ENCODE results near the gene GTSE1. TPM values are rescaled to one million over a fixed set of nuclear protein-coding genes. Genes with fewer than 3 reads are reported as not detected.

The GTSE1 gene
- total RNA-seq, 1 experiment from 2014 or later, result 64.6 TPM

DNA sequence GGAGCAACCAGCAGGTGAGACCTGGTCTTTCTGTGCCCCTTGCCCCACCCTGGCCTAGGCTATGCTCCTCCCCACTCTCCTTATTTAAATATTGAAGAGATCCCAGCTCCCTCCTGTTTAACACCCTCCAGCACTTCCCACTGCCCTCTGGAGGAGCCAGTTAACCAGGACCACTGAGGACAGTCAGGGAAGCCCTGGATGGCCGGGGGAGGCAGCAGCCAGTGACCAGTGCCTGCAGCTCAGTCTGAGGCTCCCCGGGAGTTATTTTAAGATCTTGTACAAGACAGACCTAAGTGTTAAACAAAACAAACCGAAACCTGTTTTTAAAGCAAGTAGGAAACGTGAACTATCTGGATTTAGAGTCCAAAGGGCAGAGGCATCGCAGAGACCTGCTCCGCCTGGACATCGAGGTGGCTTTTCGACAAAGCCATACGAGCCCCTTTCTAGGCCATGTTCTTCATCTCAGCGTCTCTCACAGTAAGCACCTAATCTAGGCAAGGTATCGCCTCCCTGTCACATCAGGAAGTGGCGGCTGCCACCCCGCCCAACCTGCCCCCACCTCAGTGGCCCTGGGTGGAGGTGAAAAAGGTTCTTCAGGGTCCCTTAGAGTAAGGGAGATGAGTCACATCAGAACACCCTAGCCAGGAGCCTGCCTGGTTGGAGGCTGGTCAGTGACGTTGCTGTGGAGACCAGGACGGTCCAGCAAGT lies 74.1 kb downstream of the GTSE1 start:
- intact Hi-C loops (cut with micrococcal nuclease; ENCODE audit: unreplicated experiment), result no loop called here

DNA sequence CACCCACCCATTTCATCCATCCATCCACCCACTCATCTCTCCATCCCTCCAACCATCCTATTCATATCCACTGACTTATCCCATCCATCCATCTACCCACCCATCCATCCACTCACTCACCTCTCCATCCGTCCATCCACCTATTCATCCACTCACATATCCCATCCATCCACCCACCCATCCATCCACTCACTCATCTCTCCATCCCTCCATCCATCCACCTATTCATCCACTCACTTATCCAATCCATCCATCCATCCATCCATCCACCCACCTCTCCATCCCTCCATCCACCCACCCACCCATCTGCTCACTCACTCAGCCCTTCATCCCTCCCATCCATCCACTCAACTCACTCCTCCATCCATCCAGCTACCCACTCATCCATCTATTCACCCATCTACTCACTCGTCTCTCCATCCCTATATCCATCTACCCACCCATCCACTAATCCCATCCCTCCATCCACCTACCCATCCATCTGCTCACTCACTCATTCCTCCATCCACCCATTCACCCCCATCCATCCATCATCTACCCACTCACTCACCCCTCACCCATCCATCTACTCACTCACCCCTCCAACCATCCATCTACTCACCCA lies 75.1 kb downstream of the GTSE1 start:
- H3K4me2 ChIP-seq, result no peak overlapping the region
- H3K4me1 ChIP-seq (replicated peaks; ENCODE audit: insufficient read depth), result peaks cover 29% of the 10 kb centered on the region
- H3K9me2 ChIP-seq (ENCODE audit: insufficient read depth), result no peaks in the 10 kb centered on the region
- H3F3A ChIP-seq (ENCODE audit: insufficient read depth, low read depth), result peaks cover 18% of the 10 kb centered on the region
- no peaks in the 10 kb centered on the region for H3K27me3 ChIP-seq (ENCODE audit: insufficient read depth, low read depth)
- no peak overlapping the region for H3K27ac ChIP-seq
- DNase-seq, result no peak
- no TSS peak for BruUV-seq (replicated peaks)
- TF ChIP-seq EZH2 (IDR thresholded peaks at IDR 0.05; ENCODE audit: low read depth) (no peak), CTCF (conservative IDR thresholded peaks at IDR 0.05) (no peak)
- no peak overlapping the region for H2AFZ ChIP-seq
- intact Hi-C loops (cut with micrococcal nuclease; ENCODE audit: unreplicated experiment), result no loop called here
- ChIA-PET CTCF (no interaction called here), POLR2A (ENCODE audit: unreplicated experiment) (no interaction called here)
- no peak overlapping the region for H3K4me3 ChIP-seq
- H3K79me2 ChIP-seq (ENCODE audit: low read depth), result peaks cover 6% of the 10 kb centered on the region; the same call in 1 of the 2 replicates
- H4K20me1 ChIP-seq (ENCODE audit: insufficient read depth), result no peaks in the 10 kb centered on the region
- peaks cover 10% of the 10 kb centered on the region for H3K36me3 ChIP-seq (ENCODE audit: low read depth)
- H3K9me3 ChIP-seq (ENCODE audit: insufficient read depth, low read depth), result no peaks in the 10 kb centered on the region

More for the DNA sequence above, 74.1 kb downstream of the GTSE1 start:
- Histone ChIP-seq H3K36me3 (ENCODE audit: low read depth) (peaks cover 1% of the 10 kb centered on the region), H3K4me2 (no peak overlapping the region), H3K4me1 (replicated peaks; ENCODE audit: insufficient read depth) (peaks cover 19% of the 10 kb centered on the region), H3K27me3 (ENCODE audit: insufficient read depth, low read depth) (no peaks in the 10 kb centered on the region), H3K27ac (no peak overlapping the region), H2AFZ (no peak overlapping the region), H3K79me2 (ENCODE audit: low read depth) (peaks cover 3% of the 10 kb centered on the region; the same call in 1 of the 2 replicates), H3K4me3 (no peak overlapping the region), H3F3A (ENCODE audit: insufficient read depth, low read depth) (peaks cover 11% of the 10 kb centered on the region), H3K9me2 (ENCODE audit: insufficient read depth) (no peaks in the 10 kb centered on the region), H4K20me1 (ENCODE audit: insufficient read depth) (no peaks in the 10 kb centered on the region), H3K9me3 (ENCODE audit: insufficient read depth, low read depth) (no peaks in the 10 kb centered on the region)
- POLR2A ChIA-PET (ENCODE audit: unreplicated experiment), result no interaction called here
- DNase-seq, result peak in 1 of 2 experiments; percentile 73
- BruUV-seq (replicated peaks), result no TSS peak
- no peak for TF ChIP-seq CTCF (conservative IDR thresholded peaks at IDR 0.05)
- no peak for TF ChIP-seq EZH2 (IDR thresholded peaks at IDR 0.05; ENCODE audit: low read depth)
- CTCF ChIA-PET, result no interaction called here

GRCh38 chr22:46372686-46373085 lies 76.0 kb downstream of the GTSE1 start:
- H3K27ac ChIP-seq, result no peak overlapping the region
- ChIA-PET POLR2A (ENCODE audit: unreplicated experiment) (no interaction called here), CTCF (no interaction called here)
- no peaks in the 10 kb centered on the region for H3K9me2 ChIP-seq (ENCODE audit: insufficient read depth)
- H3K27me3 ChIP-seq (ENCODE audit: insufficient read depth, low read depth), result no peaks in the 10 kb centered on the region
- intact Hi-C loops (cut with micrococcal nuclease; ENCODE audit: unreplicated experiment), result no loop called here
- no peak overlapping the region for H3K4me2 ChIP-seq
- H3K4me3 ChIP-seq, result no peak overlapping the region
- peaks cover 10% of the 10 kb centered on the region for H3K36me3 ChIP-seq (ENCODE audit: low read depth)
- no peak for TF ChIP-seq EZH2 (IDR thresholded peaks at IDR 0.05; ENCODE audit: low read depth)
- TF ChIP-seq CTCF (conservative IDR thresholded peaks at IDR 0.05), result no peak
- H3K79me2 ChIP-seq (ENCODE audit: low read depth), result peaks cover 10% of the 10 kb centered on the region; the same call in 1 of the 2 replicates
- H4K20me1 ChIP-seq (ENCODE audit: insufficient read depth), result no peaks in the 10 kb centered on the region
- no peaks in the 10 kb centered on the region for H3K9me3 ChIP-seq (ENCODE audit: insufficient read depth, low read depth)
- no peak overlapping the region for H2AFZ ChIP-seq
- peaks cover 24% of the 10 kb centered on the region for H3F3A ChIP-seq (ENCODE audit: insufficient read depth, low read depth)
- DNase-seq, result no peak
- peaks cover 37% of the 10 kb centered on the region for H3K4me1 ChIP-seq (replicated peaks; ENCODE audit: insufficient read depth)
- no TSS peak for BruUV-seq (replicated peaks)
